Stimulated activated CD4-positive, alpha-beta T cell treated with anti-CD3 and anti-CD28 coated beads, Interleukin-4, amount 100 ng/mL, for 24 hours (primary cell): ENCODE results near the gene MROH7.

Experiments used
- DNase-seq: peaks from one replicate; pipeline ENCODE4 v3.0.0-alpha.2; 2020

Gene MROH7

DNA sequence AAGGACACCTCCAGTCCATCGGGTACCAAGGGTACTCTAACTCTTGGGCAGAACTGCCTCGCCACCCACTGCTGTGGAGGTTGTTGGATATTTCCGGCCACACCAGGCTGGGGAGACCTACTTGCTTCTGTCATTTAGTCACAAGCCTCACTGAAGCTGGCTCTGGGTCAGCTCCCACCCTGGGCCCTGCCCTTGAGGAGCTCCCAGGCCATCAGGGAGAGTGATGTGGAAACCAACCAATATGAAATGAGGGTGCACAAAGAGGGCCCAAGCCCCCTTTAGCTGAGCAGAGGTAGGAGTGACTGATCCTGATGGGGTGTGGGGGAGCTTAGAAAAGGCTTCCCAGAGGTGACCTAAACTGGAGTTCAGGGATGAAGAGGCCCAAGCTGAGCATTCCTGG lies 103.1 kb downstream of the MROH7 start:
- no peak for DNase-seq

- DNase-seq = no peak
Observed at GRCh38 chr1:54745274-54745673, 103.7 kb downstream of the MROH7 start.

DNA sequence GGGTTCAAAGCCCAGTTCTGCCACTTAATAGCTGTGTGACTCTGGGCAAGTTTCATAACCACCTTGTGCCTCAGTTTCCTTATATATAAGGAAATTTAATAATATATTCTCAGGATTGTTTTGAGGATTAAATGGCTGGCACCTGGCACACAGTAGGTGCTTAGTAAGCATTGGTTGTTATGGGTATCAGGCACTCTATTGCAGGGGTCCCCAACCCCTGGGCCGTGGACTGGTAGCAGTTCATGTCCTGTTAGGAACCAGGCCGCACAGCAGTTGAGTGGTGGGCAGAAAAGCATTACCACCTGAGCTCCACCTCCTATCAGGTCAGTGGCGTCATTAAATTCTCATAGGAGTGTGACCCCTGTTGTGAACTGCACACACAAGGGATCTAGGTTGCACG lies 104.3 kb downstream of the MROH7 start:
- no peak for DNase-seq

DNA sequence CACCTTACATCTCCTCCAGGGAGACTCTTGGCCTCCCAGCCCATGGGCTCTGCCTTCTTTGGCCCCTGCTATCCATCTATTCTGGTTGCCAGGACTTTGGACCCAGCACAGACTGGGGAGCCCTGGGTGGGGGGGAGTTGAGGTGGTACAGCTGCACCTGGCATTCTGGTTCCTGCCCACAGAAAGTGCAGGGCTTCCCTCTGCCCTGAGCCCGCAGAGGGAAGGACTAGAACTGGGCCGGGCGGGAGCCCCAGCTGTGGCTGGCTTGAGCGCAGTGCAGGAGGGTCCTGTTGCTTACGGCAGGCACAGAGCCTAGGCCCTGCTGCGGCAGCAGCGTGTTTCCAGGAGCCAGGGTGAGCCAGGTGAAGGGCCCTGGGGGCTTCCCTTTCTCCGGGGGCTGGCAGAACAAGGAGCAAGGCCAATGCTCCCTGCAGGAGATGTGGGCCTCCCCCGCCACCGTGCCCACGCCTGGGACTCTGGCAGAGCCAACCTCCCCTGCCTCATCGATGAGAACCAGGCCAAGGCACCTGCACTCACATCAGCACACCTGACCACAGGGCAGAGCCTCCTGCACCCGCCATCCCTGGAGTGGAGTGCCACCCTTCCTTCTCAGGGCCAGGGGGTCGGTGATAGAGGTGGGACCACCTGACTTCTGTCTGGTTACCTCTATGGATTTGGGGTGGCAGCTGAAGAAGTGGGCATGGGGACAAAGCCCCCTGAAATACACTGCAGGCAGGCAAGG lies 106.7 kb downstream of the MROH7 start:
- no peak for DNase-seq

DNA sequence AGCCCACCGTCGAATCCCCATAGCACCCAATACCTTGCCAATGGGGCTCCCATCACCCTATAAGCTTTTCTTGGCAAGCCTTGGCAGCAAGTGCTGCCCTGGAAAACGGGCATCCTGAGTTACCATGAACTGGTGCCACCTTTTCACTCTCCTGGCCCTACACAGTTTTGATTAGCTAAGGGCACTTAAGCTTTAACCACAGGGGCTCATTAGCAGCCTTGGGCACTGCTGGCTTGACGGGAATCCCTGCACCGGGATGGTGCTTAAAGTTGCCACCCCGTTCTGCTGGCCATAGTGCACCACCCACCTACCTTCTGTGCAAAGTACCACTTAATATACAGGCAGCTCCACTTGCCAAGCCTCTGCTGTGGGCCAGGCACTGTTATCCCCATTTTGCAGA lies 109.0 kb downstream of the MROH7 start:
- no peak for DNase-seq

GRCh38 chr1:54751426-54751825 lies 109.8 kb downstream of the MROH7 start:
- no peak for DNase-seq

- no peak for DNase-seq
Observed at GRCh38 chr1:54754045-54754444, 112.5 kb downstream of the MROH7 start.

GRCh38 chr1:54754486-54755285 lies 113.1 kb downstream of the MROH7 start:
- DNase-seq = no peak

DNA sequence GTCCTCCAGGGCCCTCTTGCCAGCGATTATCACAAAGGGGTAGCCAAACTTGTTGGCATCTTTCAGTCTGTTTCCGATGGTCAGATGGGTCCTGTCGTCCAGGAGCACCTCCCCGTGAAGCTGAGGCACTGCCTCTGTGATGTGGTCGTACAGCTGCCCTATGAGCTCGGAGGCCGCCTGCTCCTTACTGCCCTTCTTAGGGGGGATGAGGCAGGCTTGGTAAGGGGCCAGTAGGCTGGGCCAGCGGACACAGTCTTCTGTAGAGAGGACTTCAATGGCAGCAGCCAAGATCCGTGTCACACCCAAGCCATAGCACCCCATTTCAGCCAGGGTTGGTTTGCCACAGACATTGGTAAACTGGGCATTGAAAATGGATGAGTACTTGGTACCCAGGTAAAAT lies 116.2 kb downstream of the MROH7 start:
- no peak for DNase-seq

GRCh38 chr1:54758678-54759348 lies 117.2 kb downstream of the MROH7 start:
- DNase-seq = no peak
